GM21360 (cell line): ENCODE data around the gene SEC16B.

Experiments used
- ATAC-seq: cut with Tn5 transposase; IDR thresholded peaks from one replicate; pipeline ENCODE4 v1.9.1; 2021; ENCODE audit warnings: mild to moderate bottlenecking, moderate library complexity; ENCODE audit not compliant: unreplicated experiment

Gene SEC16B

DNA sequence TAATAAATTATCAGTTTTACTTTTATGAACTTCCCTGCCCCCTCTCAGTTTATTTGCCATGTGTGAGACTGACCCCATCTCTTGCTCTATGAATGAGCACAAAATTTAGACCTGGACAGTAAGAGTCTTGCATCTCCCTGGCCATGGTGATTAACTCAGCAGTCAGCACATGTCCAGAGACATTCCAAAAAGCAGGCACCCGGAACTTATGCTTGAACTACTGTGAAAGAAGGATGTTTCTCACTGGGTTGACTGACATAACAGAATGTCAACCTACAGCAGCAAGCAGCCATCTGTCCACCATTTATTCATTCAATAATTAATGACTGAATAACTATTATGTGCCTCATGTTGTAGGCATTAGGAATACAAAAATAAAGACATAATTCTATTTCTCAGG is 11.3 kb upstream of the SEC16B start:
- ATAC-seq, result no peak

DNA sequence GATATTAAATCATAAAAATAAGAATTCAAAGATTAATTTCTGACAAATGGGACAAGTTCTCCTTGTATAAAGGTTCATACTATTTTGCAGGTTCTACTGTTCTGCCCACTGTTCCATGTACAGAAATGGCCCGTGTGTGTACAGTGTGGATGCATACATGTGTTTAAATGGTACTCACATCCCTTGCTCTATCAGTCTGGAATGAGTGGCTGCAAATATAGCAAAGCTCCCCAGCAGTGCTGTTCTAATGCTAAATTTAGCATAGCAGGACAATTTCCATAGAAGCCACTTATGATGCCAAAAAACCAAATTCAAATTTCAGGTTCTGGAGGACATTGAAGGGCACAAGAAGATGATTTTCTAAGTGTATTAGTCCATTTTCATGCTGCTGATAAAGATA is 9.4 kb upstream of the SEC16B start:
- ATAC-seq, result no peak

DNA sequence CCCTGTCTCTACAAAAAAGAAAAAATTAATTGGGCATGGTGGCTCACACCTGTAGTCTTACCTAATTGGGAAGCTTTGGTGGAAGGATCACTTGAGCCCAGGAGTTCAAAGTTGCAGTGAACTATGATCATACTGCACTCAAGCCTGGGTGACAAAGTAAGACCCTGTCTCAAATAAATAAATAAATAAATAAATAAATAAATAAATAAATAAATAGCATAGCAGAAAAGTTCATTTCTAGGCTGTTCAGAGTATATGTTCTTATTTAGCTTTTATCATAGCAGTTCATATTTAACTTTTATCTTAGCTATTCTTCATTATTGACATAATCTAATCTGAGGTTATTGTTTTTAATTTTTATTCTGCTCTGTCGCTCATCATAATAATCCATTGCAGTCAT is 8.7 kb upstream of the SEC16B start:
- no peak for ATAC-seq

DNA sequence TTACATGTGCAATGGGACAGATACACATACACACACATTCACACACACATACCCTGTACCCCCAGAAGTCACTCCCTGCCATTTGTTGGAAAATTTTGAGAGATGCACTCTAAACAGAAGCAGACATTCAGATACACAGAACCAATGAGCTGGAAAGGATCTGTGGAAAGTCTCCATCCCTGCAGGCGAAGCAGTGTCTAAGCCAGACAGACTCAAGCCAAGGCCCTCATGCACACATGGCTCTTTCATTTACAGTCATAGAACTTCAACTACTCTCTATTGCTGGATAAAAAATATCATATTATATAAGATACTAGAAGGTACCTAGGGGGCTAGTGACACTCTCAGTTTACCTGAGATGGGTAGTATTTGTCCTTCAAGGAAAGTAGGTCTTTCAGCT is 7.3 kb upstream of the SEC16B start:
- ATAC-seq, result no peak

DNA sequence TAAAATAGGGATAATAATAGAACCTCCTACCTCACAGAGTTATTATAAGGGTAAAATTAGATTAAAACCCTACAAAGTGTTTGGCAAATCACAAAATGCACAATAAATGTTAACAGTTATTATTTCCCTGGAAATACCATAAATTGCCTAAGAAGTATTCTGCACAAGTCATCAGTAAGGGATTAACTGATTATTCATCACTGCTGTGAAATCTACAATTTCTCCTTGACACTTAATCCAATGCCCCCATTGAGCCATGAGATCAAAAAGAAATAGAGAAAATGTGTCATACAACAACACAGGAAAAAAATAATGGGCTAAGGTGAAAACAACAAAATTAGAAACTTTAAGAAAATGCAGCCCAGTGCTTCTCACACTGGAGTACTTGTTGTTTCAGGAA is 6.7 kb upstream of the SEC16B start:
- ATAC-seq, result no peak

DNA sequence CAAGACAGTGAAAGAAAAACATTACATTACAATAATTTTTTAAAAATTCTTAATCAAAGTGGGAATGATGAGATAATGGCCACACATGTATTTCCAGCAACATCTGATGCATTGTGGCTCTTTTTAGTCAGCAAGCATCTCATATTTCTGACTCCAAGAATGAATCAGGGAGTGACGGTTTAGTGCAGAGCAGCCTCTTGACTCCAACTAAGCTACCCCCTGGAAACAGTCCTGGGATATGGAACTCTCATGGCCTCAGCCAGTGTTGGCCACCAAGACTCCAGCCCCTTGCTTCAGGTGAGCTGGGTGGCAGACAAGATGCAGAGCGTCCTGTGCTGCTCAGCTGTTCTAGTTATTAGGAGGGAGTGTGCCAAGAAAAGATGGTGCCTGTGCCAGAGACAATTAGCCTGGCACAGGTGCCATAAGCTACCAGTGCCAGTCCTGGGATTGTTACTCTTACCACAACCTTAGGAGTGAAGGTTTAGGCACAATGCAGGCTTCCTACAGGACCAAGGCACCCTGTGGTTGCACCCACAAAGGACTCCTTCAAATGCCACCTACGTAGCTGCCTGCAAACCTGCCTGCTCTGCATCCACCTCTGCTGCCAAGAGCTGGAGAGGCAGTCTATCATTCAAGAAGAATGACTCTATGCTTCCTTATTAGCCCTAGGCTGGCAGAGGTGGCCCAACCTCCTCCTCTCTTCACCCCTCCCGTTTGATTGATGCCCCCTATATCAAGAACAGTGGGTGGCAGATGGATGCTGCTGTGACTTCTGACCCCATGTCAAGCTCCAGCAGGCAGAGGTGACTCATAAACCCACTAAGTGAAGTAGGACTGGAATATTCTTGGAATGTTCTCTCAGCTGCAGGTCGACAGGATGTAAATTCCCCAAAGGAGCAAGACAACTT is 6.0 kb upstream of the SEC16B start:
- ATAC-seq, result no peak

DNA sequence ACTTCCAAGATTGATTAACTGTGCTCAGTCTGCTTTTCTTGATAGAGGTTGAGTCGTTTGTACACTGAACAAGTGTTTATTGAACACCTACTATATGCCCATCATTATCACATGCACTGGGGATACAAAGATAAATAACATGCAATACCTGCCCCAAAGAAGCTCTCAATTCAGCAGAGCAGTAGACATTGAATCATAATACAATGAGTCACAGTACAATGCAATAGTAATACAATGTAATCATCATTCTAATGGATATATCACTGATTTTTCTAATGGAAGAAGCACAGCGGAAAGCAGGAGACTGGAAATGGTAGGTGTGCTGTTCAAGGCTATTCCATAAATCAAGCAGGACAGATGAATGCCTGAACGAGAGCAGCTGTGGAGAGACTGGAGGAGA is 3.7 kb upstream of the SEC16B start:
- ATAC-seq, result no peak

DNA sequence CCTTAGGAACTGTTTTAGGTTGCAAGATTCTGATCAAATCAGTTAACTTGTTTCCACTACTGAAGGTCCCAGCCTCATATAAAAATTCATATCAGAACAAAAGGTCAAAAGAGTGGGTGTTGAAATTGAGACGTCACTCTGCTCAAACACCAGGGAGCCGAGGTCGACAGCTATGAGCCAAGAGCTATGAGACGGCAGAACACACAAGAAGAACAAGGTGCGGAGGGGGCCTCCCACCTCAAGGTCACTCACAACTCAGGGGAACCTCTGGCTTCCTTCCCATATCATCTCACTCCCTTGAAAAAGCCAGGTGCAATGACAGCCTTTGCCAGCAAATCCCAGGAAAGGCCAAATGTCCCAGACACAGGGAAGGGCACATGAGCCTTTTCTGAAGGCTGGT is 749 bp downstream of the SEC16B start:
- no peak for ATAC-seq

DNA sequence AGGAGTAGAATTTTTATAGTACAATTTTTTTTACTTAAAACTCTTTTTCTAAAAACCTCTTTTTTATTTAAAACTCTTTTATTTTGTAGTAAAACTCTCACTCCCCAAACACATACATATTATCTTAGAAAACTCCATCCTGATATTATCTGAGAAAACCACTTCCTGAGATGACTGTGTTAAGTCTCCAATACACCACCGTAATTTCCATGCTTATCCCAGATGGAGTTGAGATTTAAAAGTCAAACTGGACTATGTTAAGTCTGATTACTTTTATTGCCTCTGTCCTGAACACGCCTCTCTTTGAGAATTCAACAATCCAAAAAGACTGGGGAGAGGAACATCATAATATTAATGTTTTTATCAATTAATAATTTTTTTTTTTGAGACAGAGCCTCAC is 3.7 kb downstream of the SEC16B start:
- ATAC-seq, result no peak

DNA sequence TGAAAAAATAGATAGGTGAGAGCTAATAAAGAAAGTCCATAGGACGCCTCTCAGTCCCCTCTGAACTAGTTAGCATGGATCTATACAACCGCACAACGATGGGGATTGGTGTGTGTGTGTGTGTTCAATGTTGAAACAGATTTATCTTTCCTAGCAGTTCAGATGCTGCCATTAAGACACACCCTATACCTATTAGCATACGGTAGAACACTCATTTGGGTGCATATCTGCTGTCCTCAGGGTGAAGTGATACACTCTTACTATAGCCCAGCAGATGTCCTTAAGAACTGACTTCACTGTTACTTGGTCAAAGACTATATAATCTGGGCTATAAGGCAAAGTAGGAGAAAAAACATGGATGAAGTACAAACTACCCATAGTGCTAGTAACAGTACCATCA is 4.6 kb downstream of the SEC16B start:
- no peak for ATAC-seq

DNA sequence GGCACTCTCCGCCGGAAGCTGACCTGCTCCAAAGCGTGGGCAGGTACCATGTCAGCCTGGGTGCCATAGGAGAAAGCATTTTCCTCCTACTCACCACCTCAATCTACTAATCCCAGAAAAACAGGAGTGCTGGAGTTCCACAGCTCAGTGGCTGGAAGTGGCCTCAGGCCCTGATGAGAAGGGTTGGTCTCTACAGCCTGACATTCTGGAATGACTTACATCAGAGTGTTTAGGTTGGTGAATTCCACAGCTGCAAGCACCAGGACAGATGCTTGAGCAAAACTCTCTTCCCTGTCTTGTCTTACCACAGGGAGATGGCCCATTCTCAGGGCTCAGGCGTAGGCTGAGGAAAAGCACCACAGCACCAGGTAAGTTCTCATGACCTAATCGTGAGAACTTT is 5.5 kb downstream of the SEC16B start:
- no peak for ATAC-seq

DNA sequence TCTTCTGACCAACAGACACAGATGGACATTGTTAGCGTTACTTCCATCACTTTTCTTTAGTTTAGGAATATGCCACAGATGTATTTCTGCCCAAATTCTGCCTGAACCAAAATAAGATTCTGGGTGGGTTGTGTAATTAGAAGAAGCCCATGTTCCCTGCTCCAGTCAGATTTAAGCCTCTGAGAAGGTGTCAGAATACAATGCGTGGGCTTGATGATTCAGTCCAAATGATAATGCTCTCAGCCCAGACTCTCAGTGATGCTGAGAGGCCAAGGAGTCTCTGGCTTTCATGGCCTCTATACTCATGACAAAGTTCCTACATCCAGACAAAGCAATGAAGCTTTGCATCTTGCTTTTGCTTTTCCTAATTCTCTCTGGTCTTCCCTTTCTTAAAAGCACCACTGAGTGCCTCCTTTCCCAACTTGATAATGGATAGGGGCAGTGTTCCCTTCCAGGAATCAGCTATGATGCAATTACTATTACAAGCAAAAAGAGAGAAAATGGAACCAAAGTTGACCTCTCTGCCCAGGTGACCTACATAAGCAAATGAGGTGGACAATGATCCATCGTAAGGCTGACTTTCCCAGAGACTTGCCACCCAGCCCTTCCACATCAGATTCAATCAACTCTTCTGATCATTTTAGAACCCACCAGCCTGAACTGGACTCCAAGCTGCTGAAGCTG is 8.8 kb downstream of the SEC16B start:
- ATAC-seq, result no peak

DNA sequence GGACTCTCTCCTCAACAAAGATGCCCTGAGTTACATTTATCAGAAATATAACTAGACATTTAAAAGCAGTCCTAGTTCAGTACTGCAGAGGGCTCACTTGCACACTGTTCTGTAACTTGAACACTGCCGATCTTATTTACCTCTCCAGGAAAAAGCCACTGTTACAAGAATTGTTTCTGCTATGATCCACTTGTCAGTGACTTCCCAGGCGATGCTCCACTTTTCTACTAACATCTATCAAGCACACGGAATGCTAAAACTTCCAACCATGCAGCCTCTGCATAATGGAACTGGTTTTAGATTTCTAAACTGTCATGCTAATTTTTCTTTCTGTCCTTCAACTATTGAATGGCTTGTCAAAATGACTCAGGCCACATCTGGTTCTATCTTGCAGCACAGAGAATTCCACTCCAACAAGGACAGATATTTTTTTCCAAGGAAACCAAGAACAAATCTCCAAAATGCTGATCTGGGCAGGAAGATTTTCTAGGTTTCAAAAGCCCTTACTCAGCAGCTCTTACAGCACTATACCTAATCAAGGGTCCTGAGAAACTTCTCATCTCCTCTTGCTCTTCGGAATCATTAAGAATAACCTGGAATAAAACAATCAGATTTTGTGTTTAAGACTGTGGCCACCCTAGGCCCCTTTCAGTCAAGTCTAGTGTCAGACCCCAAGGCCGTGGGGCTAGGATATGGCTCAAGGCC is 9.9 kb downstream of the SEC16B start:
- ATAC-seq, result no peak

DNA sequence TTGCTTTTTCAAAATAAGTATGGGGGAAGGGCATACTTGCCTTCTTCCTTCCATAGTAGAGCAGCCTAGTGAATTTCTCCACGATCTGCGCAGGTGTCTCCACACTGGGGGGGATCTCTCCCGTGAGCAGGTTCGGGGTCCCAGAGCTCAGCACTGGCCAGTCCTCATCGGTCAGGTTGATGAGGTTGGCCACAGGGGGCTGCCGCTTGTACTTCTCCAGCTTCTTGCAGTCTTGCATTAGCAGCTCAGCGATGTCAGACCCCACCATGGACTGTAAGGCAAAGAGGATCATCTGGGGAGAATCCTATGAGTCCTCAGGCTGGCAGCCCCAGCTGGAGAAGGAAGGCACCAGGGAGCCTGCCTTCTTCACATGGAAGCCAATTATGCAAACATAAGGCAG is 11.8 kb downstream of the SEC16B start:
- ATAC-seq, result no peak

DNA sequence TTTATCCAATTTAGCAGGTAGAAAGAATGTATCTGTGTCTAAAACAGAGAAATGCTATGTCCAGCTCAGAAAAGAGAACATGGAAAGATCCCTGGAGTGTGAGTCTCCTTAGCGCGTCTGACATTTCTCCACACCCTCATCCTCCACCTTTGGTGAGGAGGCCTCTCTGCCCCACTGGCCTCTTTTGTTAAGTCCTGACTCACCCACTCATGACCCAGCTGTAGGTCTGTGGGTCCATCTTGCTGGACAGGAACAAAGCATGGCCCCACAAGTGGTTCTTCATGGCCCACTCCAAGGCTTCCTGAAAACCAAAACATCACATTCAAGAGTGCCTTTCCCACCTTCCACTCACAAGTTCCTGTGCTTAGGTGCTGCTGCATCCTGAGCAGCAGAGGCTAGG is 15.8 kb downstream of the SEC16B start:
- ATAC-seq, result no peak

DNA sequence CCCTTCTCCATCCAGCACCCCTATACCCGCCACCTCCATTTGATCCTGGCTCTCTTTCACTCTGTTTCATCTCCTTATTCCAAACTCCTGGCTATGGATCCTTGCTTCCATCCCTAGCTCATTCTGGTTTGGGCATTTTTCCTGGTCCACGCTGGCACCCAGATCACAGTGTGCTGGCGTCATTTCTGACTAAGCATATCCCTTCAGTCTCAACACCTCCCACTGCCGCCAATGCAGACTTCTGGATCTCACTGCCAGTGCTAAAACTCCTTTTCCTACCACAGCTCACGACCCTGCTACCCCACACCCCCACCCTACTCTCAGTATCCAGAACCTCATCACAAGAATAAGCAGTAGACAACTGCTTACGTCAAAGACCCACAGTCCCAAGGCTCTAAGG is 16.3 kb downstream of the SEC16B start:
- no peak for ATAC-seq

DNA sequence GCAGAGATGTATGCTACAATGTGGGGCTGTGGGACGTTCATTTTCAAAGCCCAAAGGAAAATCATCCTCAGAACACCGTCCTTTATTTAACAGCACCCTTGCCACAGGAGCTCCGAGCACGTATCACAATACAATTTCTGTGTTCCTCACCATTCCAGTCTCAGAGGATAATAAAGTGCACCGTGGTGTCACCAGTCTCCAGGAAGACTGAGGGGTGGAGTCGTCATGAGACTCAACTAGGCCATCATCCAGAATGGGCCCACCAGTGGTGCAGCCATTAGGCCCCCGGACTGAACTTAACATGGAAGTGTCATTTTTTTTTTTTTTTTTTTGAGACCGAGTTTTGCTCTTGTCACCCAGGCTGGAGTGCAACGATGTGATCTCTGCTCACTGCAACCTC is 17.2 kb downstream of the SEC16B start:
- no peak for ATAC-seq

DNA sequence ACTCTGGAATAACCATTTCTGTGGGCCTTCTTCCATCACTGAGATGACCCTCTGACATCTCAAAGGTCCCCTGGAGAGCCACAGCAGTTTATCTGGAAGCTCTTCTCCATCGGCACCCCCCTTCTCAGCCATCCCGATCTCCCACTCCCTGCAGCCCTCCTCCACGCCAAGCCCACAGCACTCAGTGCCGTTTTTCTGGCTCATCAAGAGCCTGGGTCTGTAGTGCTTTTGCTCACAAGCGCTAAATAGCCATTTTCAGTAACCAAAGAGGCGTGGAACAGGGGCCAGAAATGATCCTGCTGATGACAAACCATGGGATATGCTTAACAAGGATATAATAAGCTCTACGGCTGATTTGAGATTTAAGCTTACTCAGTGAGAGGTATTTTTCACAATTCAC is 17.6 kb downstream of the SEC16B start:
- ATAC-seq, result no peak

DNA sequence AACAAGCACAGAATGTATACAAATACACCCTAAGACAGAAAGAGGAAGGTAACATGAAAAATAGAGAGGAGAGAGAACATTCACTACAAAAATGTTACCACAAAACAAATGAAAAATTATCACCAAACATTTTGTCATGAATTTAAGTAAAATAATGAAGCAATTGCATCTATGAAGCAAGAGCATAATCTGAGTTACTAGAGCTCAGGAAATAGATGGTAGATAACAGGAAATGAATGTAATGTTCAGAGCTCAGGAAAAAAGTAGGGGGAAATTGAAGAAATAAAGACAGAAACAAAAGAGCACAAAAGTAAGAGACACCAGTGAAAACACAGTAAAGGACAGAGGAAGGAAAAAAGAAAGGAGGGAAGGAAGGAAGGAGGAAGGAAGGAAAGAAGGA is 19.4 kb downstream of the SEC16B start:
- ATAC-seq, result no peak

DNA sequence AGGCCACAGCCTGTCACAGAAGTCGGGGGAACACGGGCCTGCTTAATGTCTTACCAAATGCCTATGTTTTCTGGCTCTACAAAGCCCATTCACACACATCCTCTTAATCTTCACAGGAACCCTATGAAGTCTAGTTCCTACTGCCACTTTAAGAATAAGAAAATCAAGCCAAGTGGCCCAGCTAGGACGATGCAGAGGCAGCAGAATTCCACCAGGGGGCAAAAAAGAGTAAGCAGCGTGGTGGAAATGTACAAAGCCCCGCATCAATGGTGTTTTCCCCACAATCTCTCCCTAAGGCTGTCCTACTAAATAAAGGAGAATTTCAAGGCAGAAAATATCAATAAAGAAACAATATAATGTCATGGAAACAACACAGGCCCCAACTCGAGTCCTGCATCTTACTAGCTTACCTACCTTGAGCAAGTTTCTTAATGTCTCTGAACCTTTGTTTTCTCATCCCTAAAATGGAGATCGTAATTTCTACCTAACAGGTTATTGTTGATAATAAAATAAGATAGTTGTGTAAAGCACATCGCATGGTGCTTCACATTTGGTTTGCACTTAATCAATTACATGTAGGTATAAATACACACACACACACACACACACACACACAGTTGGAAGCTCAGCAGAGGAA is 21.4 kb downstream of the SEC16B start:
- ATAC-seq, result peak; percentile 80

DNA sequence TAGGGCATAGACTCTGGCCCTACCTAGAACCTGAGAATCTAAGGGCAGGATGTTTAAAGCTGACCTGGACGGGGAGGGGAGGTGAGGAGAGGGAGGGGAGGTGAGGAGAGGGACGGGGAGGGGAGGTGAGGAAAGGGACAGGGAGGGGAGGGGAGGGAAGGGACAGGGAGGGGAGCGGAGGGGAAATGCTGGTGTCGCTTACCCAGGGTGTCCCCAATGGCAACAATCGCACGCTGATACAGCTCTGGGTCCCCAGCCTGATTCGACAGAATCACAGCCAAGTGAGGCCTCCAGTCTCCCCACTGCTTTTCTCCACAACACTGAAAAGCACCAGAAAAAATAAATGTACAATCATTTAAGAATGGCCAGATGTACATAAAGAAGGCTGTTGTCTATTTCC is 22.2 kb downstream of the SEC16B start:
- no peak for ATAC-seq
